K562 (cell line): ENCODE measurements around the gene FBXL13. TPM values are rescaled to one million over a fixed set of nuclear protein-coding genes. Genes with fewer than 3 reads are reported as not detected.

Experiments
- EP300 ChIP-seq: IDR thresholded peaks from 2 replicates; pipeline ENCODE4 v1.6.1; 2012; ENCODE audit warnings: low read length, improper control_type of control experiment
- ETV6 ChIP-seq, 3 experiments: fragments of 150-350 bp in 1 of 3; sonication (generic) in 1 of 3; formaldehyde crosslinking in 1 of 3; IDR thresholded peaks; 2 replicates each; pipeline versions ENCODE4 v1.6.1 to v1.8.0; 2014 to 2022; ENCODE audit warnings: borderline replicate concordance in 2 of 3, low read depth in 2 of 3, antibody characterized with exemption in 1 of 3, low read length in 1 of 3, mild to moderate bottlenecking in 1 of 3, missing genetic modification reagents in 1 of 3
- FOXM1 ChIP-seq, 2 experiments: fragments of 450-650 bp in 1 of 2; sonication (generic) in 1 of 2; formaldehyde crosslinking in 1 of 2; IDR thresholded peaks; 2 replicates each; pipeline versions ENCODE4 v1.6.1 to v1.9.0; 2017 to 2022; ENCODE audit warnings: low read depth in 2 of 2, mild to moderate bottlenecking in 2 of 2, missing genetic modification reagents in 1 of 2, moderate library complexity in 1 of 2
- KDM1A ChIP-seq, 2 experiments: fragments of 450-650 bp; IDR thresholded peaks; 2 replicates each; pipeline ENCODE4 v1.6.1; 2016; ENCODE audit warnings: mild to moderate bottlenecking in 2 of 2
- KLF16 ChIP-seq: IDR thresholded peaks from 2 replicates; pipeline ENCODE4 v1.6.1; 2016; ENCODE audit warnings: antibody characterized with exemption
- MTA2 ChIP-seq: fragments of 450-650 bp; IDR thresholded peaks from 2 replicates; pipeline ENCODE4 v1.6.1; 2016; ENCODE audit warnings: low read depth
- YY1 ChIP-seq, 3 experiments: IDR thresholded peaks; 2 replicates each; pipeline ENCODE4 v1.6.1; 2011; ENCODE audit warnings: low read length in 2 of 3, mild to moderate bottlenecking in 2 of 3, moderate library complexity in 2 of 3, borderline replicate concordance in 1 of 3, control low read depth in 1 of 3, low read depth in 1 of 3; ENCODE audit not compliant: insufficient read depth in 3 of 3, insufficient replicate concordance in 2 of 3, control insufficient read depth in 1 of 3, insufficient read length in 1 of 3; ENCODE audit errors: extremely low read depth in 1 of 3
- polyA plus RNA-seq, 8 experiments: library from polyadenylated mRNA; depleted of rRNA in 4 of 8; stranded (reverse) in 5 of 8; unstranded in 3 of 8; fragments of >200 nt; fragmentation: Nextera tagmentation in 2 of 8; fragmentation: Illumina TruSeq in 1 of 8; extraction: Ambion mirVana in 2 of 8; extraction: Trizol in 1 of 8; gene quantifications; 2 replicates each; pipeline versions ENCODE4 v1.2.1 to v1.2.3, GENCODE V29; 2011 to 2014; ENCODE audit warnings: inconsistent platforms in 1 of 8, missing spikeins in 1 of 8
- total RNA-seq, 7 experiments: library from RNA; depleted of rRNA in 6 of 7; stranded (reverse); fragments of >200 nt in 6 of 7; fragmentation: Illumina TruSeq in 2 of 7; extraction: Trizol in 2 of 7; gene quantifications; 2 replicates each; pipeline versions ENCODE4 v1.2.1 to v1.2.3, GENCODE V29; 2011 to 2021; ENCODE audit warnings: low replicate concordance in 1 of 7
- TF ChIP-seq, protein P1 (sequence below): fragments of 450-650 bp; IDR thresholded peaks from 2 replicates; pipeline ENCODE4 v1.6.1; 2016; ENCODE audit warnings: mild to moderate bottlenecking, moderate library complexity
- TF ChIP-seq, protein P2 (sequence below): fragments of 250-450 bp; sonication (Bioruptor Pico); IDR thresholded peaks from 2 replicates; pipeline ENCODE4 v1.4.0; 2020; ENCODE audit warnings: mild to moderate bottlenecking, moderate library complexity, borderline replicate concordance
- TF ChIP-seq, protein P3 (sequence below): fragments of 450-650 bp; formaldehyde crosslinking; IDR thresholded peaks from 2 replicates; pipeline ENCODE4 v1.4.0; 2020; ENCODE audit warnings: mild to moderate bottlenecking, moderate library complexity

Gene FBXL13
- total and polyA plus RNA-seq, 9 of the 15 experiments (the other 6 are each of a cell fraction or from before 2014, with no cell fraction given), result 16.3 to 55.0 (median 25.4) TPM

DNA sequence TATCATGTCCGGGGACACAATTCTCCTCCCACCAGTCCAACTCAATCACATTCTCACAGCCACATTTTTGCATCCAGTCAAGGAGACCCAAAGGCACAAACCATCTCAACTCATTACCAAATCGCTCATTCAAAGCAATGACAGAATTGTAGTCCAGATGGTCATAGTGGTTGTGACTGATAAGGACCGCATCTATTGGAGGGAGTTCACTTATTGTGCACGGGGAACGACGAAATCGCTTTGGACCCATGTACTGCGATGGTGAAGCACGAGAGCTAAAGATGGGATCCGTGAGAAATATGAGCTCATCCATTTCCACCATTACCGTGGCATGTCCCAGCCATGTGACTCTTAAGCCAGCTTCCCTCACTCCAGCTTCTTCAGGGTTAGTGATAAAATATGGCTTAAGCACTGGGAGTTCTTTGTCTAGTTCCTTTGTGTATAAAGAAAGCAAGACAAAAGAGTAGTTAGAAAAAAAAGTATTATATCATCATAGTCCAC, 45.2 kb upstream of the FBXL13 start (continued):
- TF ChIP-seq, protein P1, sequence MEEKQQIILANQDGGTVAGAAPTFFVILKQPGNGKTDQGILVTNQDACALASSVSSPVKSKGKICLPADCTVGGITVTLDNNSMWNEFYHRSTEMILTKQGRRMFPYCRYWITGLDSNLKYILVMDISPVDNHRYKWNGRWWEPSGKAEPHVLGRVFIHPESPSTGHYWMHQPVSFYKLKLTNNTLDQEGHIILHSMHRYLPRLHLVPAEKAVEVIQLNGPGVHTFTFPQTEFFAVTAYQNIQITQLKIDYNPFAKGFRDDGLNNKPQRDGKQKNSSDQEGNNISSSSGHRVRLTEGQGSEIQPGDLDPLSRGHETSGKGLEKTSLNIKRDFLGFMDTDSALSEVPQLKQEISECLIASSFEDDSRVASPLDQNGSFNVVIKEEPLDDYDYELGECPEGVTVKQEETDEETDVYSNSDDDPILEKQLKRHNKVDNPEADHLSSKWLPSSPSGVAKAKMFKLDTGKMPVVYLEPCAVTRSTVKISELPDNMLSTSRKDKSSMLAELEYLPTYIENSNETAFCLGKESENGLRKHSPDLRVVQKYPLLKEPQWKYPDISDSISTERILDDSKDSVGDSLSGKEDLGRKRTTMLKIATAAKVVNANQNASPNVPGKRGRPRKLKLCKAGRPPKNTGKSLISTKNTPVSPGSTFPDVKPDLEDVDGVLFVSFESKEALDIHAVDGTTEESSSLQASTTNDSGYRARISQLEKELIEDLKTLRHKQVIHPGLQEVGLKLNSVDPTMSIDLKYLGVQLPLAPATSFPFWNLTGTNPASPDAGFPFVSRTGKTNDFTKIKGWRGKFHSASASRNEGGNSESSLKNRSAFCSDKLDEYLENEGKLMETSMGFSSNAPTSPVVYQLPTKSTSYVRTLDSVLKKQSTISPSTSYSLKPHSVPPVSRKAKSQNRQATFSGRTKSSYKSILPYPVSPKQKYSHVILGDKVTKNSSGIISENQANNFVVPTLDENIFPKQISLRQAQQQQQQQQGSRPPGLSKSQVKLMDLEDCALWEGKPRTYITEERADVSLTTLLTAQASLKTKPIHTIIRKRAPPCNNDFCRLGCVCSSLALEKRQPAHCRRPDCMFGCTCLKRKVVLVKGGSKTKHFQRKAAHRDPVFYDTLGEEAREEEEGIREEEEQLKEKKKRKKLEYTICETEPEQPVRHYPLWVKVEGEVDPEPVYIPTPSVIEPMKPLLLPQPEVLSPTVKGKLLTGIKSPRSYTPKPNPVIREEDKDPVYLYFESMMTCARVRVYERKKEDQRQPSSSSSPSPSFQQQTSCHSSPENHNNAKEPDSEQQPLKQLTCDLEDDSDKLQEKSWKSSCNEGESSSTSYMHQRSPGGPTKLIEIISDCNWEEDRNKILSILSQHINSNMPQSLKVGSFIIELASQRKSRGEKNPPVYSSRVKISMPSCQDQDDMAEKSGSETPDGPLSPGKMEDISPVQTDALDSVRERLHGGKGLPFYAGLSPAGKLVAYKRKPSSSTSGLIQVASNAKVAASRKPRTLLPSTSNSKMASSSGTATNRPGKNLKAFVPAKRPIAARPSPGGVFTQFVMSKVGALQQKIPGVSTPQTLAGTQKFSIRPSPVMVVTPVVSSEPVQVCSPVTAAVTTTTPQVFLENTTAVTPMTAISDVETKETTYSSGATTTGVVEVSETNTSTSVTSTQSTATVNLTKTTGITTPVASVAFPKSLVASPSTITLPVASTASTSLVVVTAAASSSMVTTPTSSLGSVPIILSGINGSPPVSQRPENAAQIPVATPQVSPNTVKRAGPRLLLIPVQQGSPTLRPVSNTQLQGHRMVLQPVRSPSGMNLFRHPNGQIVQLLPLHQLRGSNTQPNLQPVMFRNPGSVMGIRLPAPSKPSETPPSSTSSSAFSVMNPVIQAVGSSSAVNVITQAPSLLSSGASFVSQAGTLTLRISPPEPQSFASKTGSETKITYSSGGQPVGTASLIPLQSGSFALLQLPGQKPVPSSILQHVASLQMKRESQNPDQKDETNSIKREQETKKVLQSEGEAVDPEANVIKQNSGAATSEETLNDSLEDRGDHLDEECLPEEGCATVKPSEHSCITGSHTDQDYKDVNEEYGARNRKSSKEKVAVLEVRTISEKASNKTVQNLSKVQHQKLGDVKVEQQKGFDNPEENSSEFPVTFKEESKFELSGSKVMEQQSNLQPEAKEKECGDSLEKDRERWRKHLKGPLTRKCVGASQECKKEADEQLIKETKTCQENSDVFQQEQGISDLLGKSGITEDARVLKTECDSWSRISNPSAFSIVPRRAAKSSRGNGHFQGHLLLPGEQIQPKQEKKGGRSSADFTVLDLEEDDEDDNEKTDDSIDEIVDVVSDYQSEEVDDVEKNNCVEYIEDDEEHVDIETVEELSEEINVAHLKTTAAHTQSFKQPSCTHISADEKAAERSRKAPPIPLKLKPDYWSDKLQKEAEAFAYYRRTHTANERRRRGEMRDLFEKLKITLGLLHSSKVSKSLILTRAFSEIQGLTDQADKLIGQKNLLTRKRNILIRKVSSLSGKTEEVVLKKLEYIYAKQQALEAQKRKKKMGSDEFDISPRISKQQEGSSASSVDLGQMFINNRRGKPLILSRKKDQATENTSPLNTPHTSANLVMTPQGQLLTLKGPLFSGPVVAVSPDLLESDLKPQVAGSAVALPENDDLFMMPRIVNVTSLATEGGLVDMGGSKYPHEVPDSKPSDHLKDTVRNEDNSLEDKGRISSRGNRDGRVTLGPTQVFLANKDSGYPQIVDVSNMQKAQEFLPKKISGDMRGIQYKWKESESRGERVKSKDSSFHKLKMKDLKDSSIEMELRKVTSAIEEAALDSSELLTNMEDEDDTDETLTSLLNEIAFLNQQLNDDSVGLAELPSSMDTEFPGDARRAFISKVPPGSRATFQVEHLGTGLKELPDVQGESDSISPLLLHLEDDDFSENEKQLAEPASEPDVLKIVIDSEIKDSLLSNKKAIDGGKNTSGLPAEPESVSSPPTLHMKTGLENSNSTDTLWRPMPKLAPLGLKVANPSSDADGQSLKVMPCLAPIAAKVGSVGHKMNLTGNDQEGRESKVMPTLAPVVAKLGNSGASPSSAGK, result peak; percentile 94
- peak; percentile 95 for TF ChIP-seq FOXM1 (IDR thresholded peaks at IDR 0.05; ENCODE audit: low read depth)
- TF ChIP-seq FOXM1 (CRISPR knock-in tag; IDR thresholded peaks at IDR 0.05; ENCODE audit: low read depth), result no peak
- peak; percentile 90 for TF ChIP-seq EP300
- TF ChIP-seq KLF16, result peak; percentile 96
- TF ChIP-seq YY1 (IDR thresholded peaks at IDR 0.05; ENCODE audit: borderline replicate concordance in 1 of 3, control insufficient read depth in 1 of 3, extremely low read depth in 1 of 3, insufficient read depth in 3 of 3, insufficient read length in 1 of 3, insufficient replicate concordance in 2 of 3, low read depth in 1 of 3, low read length in 2 of 3), result peak; percentile 8 to 89 (median 21)
- TF ChIP-seq MTA2, result peak; percentile 97
- TF ChIP-seq, protein P2, sequence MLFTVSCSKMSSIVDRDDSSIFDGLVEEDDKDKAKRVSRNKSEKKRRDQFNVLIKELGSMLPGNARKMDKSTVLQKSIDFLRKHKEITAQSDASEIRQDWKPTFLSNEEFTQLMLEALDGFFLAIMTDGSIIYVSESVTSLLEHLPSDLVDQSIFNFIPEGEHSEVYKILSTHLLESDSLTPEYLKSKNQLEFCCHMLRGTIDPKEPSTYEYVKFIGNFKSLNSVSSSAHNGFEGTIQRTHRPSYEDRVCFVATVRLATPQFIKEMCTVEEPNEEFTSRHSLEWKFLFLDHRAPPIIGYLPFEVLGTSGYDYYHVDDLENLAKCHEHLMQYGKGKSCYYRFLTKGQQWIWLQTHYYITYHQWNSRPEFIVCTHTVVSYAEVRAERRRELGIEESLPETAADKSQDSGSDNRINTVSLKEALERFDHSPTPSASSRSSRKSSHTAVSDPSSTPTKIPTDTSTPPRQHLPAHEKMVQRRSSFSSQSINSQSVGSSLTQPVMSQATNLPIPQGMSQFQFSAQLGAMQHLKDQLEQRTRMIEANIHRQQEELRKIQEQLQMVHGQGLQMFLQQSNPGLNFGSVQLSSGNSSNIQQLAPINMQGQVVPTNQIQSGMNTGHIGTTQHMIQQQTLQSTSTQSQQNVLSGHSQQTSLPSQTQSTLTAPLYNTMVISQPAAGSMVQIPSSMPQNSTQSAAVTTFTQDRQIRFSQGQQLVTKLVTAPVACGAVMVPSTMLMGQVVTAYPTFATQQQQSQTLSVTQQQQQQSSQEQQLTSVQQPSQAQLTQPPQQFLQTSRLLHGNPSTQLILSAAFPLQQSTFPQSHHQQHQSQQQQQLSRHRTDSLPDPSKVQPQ (CRISPR knock-in tag), result no peak
- TF ChIP-seq KDM1A (IDR thresholded peaks at IDR 0.05), result peak; percentile 100
- TF ChIP-seq ETV6 (IDR thresholded peaks at IDR 0.05; ENCODE audit: borderline replicate concordance in 1 of 2, low read depth in 2 of 2, low read length in 1 of 2), result peak in 1 of 2 experiments; percentile 54; a peak in 1 of 4 replicates
- no peak for TF ChIP-seq ETV6 (CRISPR knock-in tag; IDR thresholded peaks at IDR 0.05; ENCODE audit: borderline replicate concordance)
- TF ChIP-seq, protein P3, sequence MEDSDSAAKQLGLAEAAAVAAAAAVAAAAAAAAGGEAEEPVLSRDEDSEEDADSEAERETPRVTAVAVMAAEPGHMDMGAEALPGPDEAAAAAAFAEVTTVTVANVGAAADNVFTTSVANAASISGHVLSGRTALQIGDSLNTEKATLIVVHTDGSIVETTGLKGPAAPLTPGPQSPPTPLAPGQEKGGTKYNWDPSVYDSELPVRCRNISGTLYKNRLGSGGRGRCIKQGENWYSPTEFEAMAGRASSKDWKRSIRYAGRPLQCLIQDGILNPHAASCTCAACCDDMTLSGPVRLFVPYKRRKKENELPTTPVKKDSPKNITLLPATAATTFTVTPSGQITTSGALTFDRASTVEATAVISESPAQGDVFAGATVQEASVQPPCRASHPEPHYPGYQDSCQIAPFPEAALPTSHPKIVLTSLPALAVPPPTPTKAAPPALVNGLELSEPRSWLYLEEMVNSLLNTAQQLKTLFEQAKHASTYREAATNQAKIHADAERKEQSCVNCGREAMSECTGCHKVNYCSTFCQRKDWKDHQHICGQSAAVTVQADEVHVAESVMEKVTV, result no peak
